HAP-1 (cell line): ENCODE results near the gene SAT2.
A peak's percentile ranks its signal among the peaks of the same experiment; 100 is the strongest.

Experiments used
- DNase-seq, 2 experiments: peaks; one replicate each; pipeline ENCODE4 v3.0.0-alpha.2; 2016 to 2020; ENCODE audit warnings: low spot score in 2 of 2
- H3K27me3 ChIP-seq: fragments of 250-450 bp; sonication (Bioruptor Pico); 2 replicates; pipeline ENCODE4 v1.5.1; 2020; ENCODE audit warnings: low read depth, mild to moderate bottlenecking, moderate library complexity
- H3K36me3 ChIP-seq: fragments of 250-450 bp; sonication (Bioruptor Pico); replicated peaks from 2 replicates; pipeline ENCODE4 v1.5.1; 2020; ENCODE audit warnings: mild to moderate bottlenecking
- H3K4me1 ChIP-seq: fragments of 250-450 bp; sonication (Bioruptor Pico); 2 replicates; pipeline ENCODE4 v1.5.1; 2020; ENCODE audit warnings: mild to moderate bottlenecking
- H3K4me3 ChIP-seq: fragments of 250-450 bp; sonication (Bioruptor Pico); 2 replicates; pipeline ENCODE4 v1.5.1; 2020; ENCODE audit warnings: mild to moderate bottlenecking, moderate library complexity
- H3K9me3 ChIP-seq: fragments of 250-450 bp; sonication (Bioruptor Pico); 2 replicates; pipeline ENCODE4 v1.5.1; 2020; ENCODE audit warnings: mild to moderate bottlenecking, moderate library complexity
- in situ Hi-C: fragments of 300-500 bp; cut with MboI; formaldehyde crosslinking; loops from 3 replicates; pipeline ENCODE4 v1.14.3; 2020; ENCODE audit warnings: low sequenced_read_pairs, inconsistent platforms, mixed read lengths

Gene SAT2

DNA sequence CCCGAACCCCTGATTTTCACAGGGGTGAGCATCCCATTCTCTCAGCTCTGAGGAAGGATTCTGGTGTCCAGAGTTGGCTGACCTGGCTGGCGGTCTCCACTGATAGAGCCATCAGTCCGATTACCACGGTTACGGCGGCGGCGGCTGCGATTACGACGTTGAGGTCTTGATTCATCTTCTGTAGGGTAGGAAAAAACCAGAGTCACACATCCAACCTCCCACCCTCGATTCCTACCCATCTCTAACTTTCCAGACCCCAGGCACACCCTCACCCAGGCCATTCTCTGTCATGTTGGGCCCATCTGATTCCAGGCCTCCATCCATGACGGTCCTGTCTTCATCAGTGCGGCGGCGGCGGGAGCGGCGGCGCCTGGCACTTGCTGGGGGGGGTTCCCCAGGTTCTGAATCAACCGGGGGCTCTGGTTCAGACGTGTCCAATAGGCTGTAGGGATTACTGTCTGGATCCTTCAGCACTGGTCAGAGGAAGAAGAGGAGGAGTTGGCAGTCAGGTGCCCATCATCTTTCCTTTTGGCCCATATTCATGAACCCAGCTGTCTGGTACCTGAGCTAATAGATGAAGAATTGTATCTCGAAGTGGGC is 35.1 kb downstream of the SAT2 start:
- DNase-seq = no peak
- no peaks in the 10 kb centered on the region for H3K27me3 ChIP-seq
- peaks cover 92% of the 10 kb centered on the region for H3K36me3 ChIP-seq
- in situ Hi-C loops = no loop called here
- H3K4me3 ChIP-seq = no peak overlapping the region
- H3K4me1 ChIP-seq = no peaks in the 10 kb centered on the region
- no peaks in the 10 kb centered on the region for H3K9me3 ChIP-seq

DNA sequence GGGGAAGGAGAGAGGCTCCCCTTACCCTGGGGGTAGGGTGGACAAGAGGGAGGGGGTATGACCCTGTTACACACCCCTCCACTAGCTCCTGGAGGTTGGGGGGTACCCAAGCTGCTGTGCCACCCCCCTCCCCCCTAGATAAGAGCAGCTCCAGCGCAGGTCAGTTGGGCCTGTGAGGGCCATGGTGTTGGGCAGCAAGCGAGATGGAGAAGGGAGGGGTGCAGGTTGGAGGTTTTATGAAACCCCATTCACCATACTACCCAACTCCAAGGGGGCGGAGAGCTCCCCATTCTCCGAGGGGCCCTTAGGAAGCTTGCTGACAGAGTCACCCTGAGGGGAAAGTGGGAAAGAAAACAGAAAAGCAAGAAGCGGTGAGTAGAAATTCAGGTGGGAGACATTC is 36.0 kb downstream of the SAT2 start:
- in situ Hi-C loops = no loop called here
- Histone ChIP-seq H3K9me3 (no peaks in the 10 kb centered on the region), H3K36me3 (peaks cover 90% of the 10 kb centered on the region), H3K27me3 (no peaks in the 10 kb centered on the region), H3K4me3 (no peak overlapping the region), H3K4me1 (no peaks in the 10 kb centered on the region)
- no peak for DNase-seq

DNA sequence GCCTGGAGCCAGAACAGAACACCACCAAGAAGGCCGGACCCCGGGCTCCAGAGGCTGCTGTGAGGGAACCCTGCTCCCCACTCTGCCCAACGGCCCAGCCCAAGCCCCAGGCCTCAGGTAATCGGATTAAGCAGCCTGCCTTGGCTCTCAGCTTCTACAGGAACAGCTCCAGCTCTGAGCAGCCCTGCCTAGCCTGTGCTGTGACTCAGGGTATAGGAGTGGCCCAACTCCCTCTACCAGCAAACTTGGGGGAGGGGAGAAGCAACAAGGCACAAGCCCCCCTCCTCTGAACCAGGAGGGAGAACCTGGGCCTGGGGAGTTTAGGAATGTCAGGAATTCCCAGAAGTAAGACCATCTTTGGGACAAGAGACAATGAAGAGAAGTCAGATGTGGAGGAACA is 36.9 kb downstream of the SAT2 start:
- peaks cover 84% of the 10 kb centered on the region for H3K36me3 ChIP-seq
- in situ Hi-C loops = no loop called here
- DNase-seq = no peak
- H3K4me1 ChIP-seq = no peaks in the 10 kb centered on the region
- H3K9me3 ChIP-seq = no peaks in the 10 kb centered on the region
- H3K27me3 ChIP-seq = no peaks in the 10 kb centered on the region
- H3K4me3 ChIP-seq = no peak overlapping the region

DNA sequence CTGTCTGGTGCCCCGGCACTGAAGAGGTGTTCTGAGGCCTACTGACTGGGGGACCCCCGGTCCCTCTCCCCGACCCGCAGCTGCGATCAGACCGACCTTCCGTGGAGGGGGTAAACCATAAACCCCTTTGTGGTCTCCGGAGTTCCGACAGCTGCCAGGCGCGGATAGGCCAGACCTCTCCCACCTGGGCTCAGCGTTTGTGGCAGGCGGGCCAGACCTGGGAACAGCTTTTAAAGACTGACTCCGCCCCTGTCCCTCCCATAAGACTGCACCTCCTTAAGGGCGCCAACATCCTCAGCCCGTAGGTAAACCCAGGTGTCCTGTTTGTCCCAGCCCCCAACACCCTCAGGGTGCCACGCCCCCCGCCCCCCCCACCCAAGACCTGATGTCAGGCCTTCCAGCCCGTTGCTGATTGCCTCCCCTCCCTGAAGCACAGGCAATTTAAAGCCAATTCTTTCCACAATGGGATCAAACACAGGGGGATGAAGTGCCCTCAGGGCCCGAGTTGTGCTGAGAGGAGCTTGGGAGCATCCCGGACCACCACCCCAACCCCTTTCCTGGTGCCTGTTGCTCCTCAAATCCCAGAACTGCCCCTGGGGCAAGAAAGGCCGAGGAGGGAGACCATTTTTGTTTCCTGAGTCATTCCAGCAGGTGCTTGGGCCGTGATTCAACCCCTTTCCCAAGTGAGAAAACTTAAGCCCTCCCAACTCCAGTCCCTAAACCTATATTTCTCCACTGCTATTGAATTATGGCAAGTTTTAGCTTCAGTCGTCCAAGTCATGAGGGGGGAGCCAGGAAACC is 37.5 kb downstream of the SAT2 start, which contains the start of gene SOX15:
SOX15 (minus strand) TSS at position 204 of the 801 bp plus-strand sequence. CDS start 418 bp downstream, outside the sequence.
- H3K4me3 ChIP-seq = no peak within 1 kb of the TSS
- H3K36me3 ChIP-seq = peaks cover 77% of the 10 kb centered on the region
- in situ Hi-C loops = no loop called here

DNA sequence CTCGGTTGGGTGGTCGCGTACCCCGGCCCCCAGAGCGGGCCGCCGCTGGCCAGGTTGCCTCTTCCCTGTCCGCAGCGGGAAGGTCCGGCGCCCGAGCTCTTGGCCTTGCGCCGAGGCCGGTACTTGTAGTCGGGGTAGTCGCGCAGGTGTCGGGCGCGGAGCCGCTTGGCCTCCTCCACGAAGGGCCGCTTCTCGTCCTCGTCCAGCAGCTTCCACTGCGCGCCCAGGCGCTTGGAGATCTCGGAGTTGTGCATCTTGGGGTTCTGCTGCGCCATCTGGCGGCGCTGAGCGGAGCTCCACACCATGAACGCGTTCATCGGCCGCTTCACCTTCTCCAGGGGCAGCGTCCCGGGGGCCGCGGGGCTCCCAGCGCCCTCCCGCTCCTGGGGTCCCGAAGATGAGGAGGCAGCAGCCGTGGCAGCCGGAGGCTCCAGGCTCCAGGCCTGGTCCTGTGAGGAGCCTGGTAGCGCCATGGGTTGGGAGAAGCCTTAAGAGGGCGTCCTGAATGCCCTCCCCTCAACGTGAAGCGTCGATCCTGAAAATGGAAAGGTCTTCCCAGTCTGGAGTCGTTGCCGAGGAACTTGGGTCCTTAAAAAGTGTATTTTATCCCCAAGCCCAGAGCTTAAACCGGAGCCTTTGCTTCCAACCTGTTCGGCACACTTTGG is 38.3 kb downstream of the SAT2 start:
- Histone ChIP-seq H3K36me3 (peaks cover 70% of the 10 kb centered on the region), H3K27me3 (no peaks in the 10 kb centered on the region), H3K4me1 (peaks cover 6% of the 10 kb centered on the region), H3K4me3 (no peak overlapping the region), H3K9me3 (no peaks in the 10 kb centered on the region)
- no peak for DNase-seq
- in situ Hi-C loops = no loop called here

More for the DNA sequence above, 37.5 kb downstream of the SAT2 start, which contains the start of gene SOX15:
- Histone ChIP-seq H3K9me3 (no peaks in the 10 kb centered on the region), H3K27me3 (no peaks in the 10 kb centered on the region), H3K4me1 (no peaks in the 10 kb centered on the region)
- no peak for DNase-seq

DNA sequence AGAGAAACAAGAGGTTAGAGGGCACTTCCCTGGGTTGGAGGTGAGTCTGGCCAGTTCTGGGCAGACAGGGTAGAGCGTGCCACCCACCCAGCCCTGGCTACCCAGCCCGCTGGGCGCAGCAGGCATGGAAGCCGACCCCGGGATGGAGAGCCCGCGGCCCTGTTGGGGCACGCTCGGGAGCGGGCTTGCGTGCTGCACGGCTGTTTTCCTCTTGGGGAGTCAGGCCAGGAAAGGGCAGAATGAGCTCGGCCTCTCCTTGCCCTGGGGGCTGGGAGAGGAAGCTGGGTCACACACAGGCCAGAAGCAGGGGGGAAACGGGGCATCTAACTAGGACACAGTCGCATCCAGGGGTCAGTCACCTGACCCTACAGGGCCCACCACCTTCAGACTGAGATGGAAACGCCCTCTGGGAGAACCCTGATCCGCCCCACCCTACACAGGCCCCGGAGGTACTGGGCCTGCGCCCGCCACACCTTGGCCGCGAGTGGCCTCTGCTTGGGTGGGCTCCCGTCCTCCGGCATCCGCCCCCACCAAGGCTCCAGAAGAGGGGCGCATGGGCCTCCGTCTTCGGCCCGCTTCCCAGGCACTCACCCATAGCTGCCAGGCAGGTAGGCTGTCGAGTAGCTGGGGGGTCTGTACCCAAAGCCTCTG is 38.9 kb downstream of the SAT2 start:
- Histone ChIP-seq H3K36me3 (peaks cover 63% of the 10 kb centered on the region), H3K9me3 (no peaks in the 10 kb centered on the region), H3K27me3 (no peaks in the 10 kb centered on the region), H3K4me1 (peaks cover 6% of the 10 kb centered on the region), H3K4me3 (no peak overlapping the region)
- in situ Hi-C loops = no loop called here
- no peak for DNase-seq

DNA sequence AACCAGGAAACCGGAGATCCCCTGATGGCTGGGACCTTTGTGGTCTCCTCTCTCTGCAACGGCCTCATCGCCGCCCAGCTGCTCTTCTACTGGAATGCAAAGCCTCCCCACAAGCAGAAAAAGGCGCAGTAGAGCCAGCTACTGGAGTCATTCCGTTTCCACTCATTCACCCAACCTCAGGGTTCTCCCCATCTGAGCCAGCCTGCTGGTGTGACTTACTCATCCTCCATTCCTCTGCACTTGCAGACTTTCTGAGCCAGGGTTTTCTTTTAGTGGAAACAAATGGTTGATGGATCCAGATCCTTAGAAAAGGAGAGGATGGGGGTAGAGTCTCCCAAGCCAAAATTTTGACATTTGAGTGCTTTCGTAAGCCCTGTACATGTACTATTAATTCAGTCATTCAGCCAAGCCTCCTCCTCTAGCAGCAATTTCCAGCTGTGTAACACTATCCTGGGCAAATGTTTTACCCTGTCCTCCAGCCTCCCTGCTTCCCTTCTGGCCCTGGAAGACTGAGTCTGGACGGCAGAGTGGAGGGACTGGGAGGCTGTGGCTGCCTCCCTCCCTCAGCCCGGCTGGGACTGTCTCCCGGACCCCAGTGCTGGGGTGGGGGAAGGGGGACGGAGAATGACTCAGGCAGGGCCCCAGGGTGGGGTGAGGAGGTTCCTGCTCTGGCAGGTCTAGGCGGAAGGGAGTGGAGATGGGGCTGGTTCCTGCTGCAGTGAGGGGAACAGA is 40.0 kb downstream of the SAT2 start:
- peaks cover 14% of the 10 kb centered on the region for H3K4me1 ChIP-seq
- DNase-seq = no peak
- peaks cover 56% of the 10 kb centered on the region for H3K36me3 ChIP-seq
- no peaks in the 10 kb centered on the region for H3K27me3 ChIP-seq
- H3K4me3 ChIP-seq = no peak overlapping the region
- no peaks in the 10 kb centered on the region for H3K9me3 ChIP-seq
- in situ Hi-C loops = no loop called here

DNA sequence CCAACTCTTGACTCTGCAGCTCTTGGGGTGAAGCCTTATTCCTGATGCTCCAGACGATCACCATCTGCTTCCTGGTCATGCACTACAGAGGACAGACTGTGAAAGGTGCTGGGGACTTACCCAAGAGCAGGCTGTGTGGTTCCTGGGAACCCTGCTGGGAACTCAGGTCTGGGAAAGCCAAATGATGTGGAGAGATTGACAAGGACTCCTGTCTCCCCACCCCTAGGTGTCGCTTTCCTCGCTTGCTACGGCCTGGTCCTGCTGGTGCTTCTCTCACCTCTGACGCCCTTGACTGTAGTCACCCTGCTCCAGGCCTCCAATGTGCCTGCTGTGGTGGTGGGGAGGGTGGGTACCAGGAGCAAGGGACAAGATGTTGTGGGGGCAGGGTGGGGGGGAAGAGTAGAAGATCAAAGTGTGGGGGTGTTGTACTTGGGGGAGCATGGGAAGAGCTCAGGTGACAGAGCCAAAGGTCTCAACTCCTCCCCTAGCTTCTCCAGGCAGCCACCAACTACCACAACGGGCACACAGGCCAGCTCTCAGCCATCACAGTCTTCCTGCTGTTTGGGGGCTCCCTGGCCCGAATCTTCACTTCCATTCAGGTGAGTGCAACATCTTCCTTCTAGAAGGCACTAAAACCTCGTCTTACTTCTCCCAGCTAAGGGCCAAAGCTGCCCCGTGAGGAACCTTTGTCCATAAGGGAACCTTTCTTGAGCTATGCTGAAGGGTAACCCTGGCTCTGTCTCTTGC is 40.8 kb downstream of the SAT2 start:
- no peaks in the 10 kb centered on the region for H3K9me3 ChIP-seq
- peaks cover 49% of the 10 kb centered on the region for H3K36me3 ChIP-seq
- in situ Hi-C loops = no loop called here
- no peak overlapping the region for H3K4me3 ChIP-seq
- no peaks in the 10 kb centered on the region for H3K27me3 ChIP-seq
- peak in 1 of 2 experiments; percentile 57 for DNase-seq
- peaks cover 21% of the 10 kb centered on the region for H3K4me1 ChIP-seq

DNA sequence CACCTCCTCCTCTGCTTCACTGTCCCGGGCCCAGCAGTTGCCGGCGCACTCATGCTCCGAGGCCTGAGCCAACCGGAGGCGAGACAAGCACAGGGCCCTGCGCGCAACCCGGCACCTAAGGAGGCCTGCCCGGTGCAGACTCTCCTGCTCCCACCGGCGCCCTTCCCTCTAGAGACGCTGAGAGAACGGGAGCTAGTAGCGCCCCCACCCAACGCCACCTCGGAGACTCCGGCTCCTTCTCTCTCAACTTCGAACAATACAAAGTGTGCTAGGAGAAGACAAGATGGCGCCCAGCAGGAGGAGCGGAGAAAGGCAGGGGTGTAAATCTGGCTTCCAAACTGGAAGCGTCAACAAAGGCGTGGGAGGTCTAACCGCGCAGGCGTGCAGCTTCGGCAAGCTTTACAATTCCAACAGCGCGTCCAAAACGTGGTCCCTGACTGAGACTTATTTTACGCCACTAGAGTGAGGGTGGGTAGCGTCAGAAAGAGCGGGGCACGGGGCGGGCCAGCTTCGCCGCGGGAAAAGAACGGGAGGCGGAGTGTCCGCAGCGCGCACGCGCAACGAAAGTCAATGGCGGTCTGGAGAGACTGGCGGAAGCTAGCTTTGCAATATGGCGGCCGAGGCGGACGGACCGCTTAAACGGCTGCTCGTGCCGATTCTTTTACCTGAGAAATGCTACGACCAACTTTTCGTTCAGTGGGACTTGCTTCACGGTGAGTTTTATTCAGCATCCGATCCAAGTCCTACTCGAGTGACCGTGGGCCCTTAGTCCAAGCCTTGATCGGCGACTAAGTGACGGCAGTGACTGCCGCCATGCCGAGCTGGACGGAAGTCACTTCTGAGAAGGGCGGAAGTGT is 44.1 kb downstream of the SAT2 start, which contains the start of gene MPDU1:
MPDU1 (plus strand) TSS at position 600 of the 857 bp plus-strand sequence; CDS start at position 611, 11 bp downstream.
- H3K27me3 ChIP-seq = no peaks in the 10 kb centered on the region
- H3K4me3 ChIP-seq = peak within 1 kb of the TSS; percentile 91
- DNase-seq = peak; percentile 98
- peaks cover 21% of the 10 kb centered on the region for H3K4me1 ChIP-seq
- no peaks in the 10 kb centered on the region for H3K9me3 ChIP-seq
- peaks cover 28% of the 10 kb centered on the region for H3K36me3 ChIP-seq
- in situ Hi-C loops = no loop called here

DNA sequence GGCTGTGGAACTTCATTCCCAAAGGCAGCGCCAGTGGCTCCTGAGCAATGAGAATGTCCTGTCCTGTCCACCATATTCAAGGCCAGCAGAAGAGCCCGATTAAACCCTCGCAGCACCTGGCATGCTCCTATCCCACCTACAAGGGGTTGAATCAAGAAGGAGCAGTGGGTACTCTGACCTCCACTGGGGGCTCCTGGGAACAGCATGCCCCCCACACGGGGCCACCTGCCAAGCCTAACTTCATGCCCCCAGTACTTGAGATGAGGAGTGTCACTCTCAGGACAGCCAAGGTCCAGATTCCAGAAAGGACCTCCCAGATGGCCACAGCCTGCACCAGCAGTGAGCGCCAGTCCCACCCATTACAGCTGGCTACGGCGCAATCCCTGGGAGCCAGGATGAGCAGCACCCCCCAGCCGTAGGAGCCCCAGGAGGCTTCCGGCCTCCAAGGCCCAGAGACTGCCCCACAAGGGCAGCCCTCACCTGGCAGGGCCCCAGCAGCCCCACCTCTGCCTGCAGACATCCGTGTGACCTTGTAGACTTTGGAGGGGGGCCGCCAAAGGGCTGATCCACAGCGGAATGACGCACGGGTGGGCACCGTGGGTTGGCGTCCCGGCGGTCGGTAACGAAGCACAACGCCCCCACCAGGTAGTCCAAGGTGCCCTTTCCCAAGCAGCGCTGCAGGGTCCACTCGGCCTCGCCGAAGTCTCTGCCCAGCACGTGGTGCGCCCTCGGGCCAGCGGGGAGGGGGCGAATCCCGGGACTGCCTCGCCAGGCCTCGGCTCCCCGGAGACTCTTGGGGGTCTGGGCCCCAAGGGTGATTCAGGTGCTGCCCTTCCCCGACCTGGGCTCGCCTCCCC is 45.0 kb downstream of the SAT2 start:
- H3K4me3 ChIP-seq = peak overlapping the region; percentile 91
- H3K27me3 ChIP-seq = no peaks in the 10 kb centered on the region
- no peaks in the 10 kb centered on the region for H3K9me3 ChIP-seq
- peaks cover 21% of the 10 kb centered on the region for H3K4me1 ChIP-seq
- H3K36me3 ChIP-seq = peaks cover 31% of the 10 kb centered on the region
- in situ Hi-C loops = no loop called here
- DNase-seq = no peak
